Measurements from ENCODE around the gene INMT. TPM values are rescaled to one million over a fixed set of nuclear protein-coding genes. Genes with fewer than 3 reads are reported as not detected.

INMT gene
- total RNA-seq, 1 donor from 2014 or later = 5.6 TPM

DNA sequence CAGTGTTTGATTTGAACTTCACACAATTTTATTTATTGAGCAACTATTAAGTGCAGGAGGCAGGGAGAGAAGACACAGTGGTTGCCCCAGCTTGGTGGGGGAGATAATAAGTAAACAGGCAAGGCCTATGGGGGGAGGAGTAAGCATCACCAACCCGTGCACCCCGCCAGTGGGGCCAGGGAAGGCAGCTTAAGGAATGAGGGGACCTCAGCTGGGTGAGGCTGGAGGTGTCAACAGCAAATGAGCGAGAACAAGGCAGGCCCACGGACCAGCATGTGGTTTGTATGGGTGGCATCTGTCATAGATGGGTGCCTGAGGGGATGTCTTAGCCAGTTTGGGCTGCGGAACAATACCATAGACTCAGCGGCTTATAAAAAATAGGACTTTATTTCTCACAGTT, 45.6 kb upstream of the INMT start:
- Histone ChIP-seq H3K9me3 (no peaks in the 10 kb centered on the region), H3K4me3 (no peak overlapping the region), H3K36me3 (no peaks in the 10 kb centered on the region), H3K27ac (no peak overlapping the region), H3K27me3 (no peaks in the 10 kb centered on the region), H3K4me1 (no peaks in the 10 kb centered on the region)
- no peak for TF ChIP-seq POLR2A (IDR thresholded peaks at IDR 0.05)
- TF ChIP-seq, protein P1, sequence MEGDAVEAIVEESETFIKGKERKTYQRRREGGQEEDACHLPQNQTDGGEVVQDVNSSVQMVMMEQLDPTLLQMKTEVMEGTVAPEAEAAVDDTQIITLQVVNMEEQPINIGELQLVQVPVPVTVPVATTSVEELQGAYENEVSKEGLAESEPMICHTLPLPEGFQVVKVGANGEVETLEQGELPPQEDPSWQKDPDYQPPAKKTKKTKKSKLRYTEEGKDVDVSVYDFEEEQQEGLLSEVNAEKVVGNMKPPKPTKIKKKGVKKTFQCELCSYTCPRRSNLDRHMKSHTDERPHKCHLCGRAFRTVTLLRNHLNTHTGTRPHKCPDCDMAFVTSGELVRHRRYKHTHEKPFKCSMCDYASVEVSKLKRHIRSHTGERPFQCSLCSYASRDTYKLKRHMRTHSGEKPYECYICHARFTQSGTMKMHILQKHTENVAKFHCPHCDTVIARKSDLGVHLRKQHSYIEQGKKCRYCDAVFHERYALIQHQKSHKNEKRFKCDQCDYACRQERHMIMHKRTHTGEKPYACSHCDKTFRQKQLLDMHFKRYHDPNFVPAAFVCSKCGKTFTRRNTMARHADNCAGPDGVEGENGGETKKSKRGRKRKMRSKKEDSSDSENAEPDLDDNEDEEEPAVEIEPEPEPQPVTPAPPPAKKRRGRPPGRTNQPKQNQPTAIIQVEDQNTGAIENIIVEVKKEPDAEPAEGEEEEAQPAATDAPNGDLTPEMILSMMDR (IDR thresholded peaks at IDR 0.05) = no peak
- no peak for TF ChIP-seq POLR2AphosphoS5 (IDR thresholded peaks at IDR 0.05; ENCODE audit: insufficient read depth in 1 of 2, low read depth in 1 of 2)
- DNase-seq (ENCODE audit: extremely low spot score in 2 of 2) = no peak
- intact Hi-C loops (cut with DNase I) = no loop called here

DNA sequence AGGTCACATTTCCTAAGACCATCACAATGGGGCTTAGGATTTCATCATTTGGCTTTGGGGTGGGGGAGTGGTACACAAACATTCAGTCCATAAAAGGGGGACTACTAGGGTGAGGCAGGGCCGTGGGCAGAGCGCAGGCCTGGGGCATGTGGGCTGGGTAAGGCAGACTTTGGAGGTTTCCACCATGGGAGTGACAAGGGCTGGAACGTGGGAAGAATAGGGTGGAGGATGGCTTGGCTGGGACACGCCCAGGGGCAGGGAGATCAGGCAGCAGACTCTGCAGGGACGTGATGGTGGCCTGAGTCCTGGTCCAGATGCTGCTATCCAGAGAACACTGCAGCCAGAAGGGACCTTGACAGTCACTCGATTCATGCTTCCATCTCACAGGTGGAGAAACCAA, 45.0 kb upstream of the INMT start:
- TF ChIP-seq POLR2A (IDR thresholded peaks at IDR 0.05) (no peak), POLR2AphosphoS5 (IDR thresholded peaks at IDR 0.05; ENCODE audit: insufficient read depth in 1 of 2, low read depth in 1 of 2) (no peak)
- TF ChIP-seq, protein P1 (IDR thresholded peaks at IDR 0.05) = no peak
- no peaks in the 10 kb centered on the region for H3K9me3 ChIP-seq
- no peak for DNase-seq (ENCODE audit: extremely low spot score in 2 of 2)
- no peaks in the 10 kb centered on the region for H3K4me1 ChIP-seq
- H3K27me3 ChIP-seq = no peaks in the 10 kb centered on the region
- no peak overlapping the region for H3K27ac ChIP-seq
- no peaks in the 10 kb centered on the region for H3K36me3 ChIP-seq
- no peak overlapping the region for H3K4me3 ChIP-seq
- intact Hi-C loops (cut with DNase I) = no loop called here

DNA sequence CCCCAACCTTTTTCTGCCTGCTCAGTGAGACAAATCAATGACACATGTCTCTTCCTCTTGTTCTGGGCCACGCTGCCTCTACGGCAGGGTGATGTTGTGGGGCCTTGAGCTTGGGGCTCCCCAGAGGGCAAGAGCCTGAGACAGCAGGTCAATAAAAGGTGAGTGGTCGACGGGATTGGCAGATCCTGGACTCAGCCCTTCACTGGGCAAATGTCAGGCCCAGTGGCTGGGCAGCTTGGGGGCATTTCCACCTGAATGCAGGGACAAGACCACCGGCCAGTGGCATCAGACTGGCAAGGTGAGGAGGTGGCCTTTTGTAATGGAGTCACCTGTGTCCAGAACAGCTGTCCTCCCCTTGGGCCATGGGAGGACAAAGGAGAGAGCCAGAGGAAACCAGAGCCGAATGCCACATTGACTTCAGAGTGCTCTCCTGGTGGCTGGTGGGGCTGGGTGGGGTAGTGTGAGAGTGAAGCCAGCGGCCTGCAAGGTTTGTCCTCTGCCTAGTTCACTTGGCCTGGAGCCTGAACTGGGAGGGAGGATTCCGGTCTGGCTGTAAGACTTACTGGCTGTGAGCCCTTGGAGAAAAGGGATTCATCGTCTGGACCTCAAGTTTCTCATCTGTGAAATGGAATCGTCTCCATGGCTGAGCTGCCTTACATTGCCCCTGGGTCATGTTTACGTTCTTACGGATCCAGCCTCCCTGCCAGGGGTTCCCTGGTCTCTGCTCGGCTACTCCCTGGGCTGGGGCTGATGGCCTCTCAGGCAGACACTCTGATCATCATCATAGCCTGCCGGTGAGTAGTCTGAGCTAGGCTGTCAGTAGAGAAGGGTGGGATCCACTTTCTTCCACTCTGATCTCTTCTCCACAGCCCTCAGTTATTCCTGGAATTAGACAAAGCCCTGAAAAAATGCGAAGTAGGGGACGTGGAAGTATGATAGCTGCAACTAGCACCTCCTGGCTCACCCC, 44.3 kb upstream of the INMT start:
- Histone ChIP-seq H3K4me1 (no peaks in the 10 kb centered on the region), H3K9me3 (no peaks in the 10 kb centered on the region), H3K36me3 (no peaks in the 10 kb centered on the region), H3K27me3 (no peaks in the 10 kb centered on the region), H3K27ac (no peak overlapping the region), H3K4me3 (no peak overlapping the region)
- TF ChIP-seq, protein P1 (IDR thresholded peaks at IDR 0.05) = no peak
- DNase-seq (ENCODE audit: extremely low spot score in 2 of 2) = no peak
- intact Hi-C loops (cut with DNase I) = no loop called here

DNA sequence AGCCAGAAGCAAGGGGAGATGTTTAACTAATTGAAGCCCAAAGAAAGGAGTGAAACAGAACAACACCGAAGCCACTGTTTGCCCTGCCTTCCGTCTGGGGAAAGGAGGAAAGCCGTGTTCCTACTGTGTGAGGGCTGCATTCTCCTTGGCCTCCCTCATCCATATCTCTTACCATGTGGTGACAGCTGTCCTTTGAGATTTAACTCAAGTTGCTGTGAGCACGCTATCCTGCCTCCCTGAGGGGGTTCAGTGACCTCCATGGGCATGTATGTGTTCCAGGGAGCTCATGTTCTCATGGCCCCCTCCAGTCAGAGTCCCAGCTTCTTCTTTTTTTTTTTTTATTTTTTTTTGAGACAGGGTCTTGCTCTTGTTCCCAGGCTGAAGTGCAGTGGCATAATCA, 43.5 kb upstream of the INMT start:
- no peak for DNase-seq (ENCODE audit: extremely low spot score in 2 of 2)
- Histone ChIP-seq H3K9me3 (no peaks in the 10 kb centered on the region), H3K4me1 (no peaks in the 10 kb centered on the region), H3K36me3 (no peaks in the 10 kb centered on the region), H3K4me3 (no peak overlapping the region), H3K27ac (no peak overlapping the region), H3K27me3 (no peaks in the 10 kb centered on the region)
- TF ChIP-seq POLR2A (IDR thresholded peaks at IDR 0.05) = no peak
- no peak for TF ChIP-seq POLR2AphosphoS5 (IDR thresholded peaks at IDR 0.05; ENCODE audit: insufficient read depth in 1 of 2, low read depth in 1 of 2)
- TF ChIP-seq, protein P1 (IDR thresholded peaks at IDR 0.05) = no peak
- intact Hi-C loops (cut with DNase I) = no loop called here

DNA sequence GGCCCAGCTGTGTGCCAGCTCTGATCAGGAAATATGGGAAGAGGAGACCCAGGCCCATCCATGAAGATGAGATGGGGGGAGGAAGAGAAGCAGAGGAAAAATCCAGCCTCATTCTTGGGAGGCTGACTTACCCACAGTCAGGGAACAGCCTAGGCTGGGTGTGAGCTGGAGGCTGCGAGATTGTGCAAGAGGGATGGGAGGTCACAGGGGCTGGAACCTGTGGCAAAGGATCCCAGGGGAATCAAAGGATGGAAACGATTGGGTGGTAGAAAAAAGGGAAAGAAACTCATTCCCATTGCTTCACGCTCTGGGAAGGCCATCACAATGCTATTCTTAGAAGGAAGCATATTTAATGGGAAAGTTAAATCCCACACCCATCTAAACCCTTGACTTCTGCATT, 43.0 kb upstream of the INMT start:
- H3K4me3 ChIP-seq = no peak overlapping the region
- intact Hi-C loops (cut with DNase I) = no loop called here
- TF ChIP-seq POLR2AphosphoS5 (IDR thresholded peaks at IDR 0.05; ENCODE audit: insufficient read depth in 1 of 2, low read depth in 1 of 2) = peak in 1 of 2 donors; percentile 25
- TF ChIP-seq, protein P1 (IDR thresholded peaks at IDR 0.05) = no peak
- no peaks in the 10 kb centered on the region for H3K9me3 ChIP-seq
- H3K4me1 ChIP-seq = no peaks in the 10 kb centered on the region
- no peak for DNase-seq (ENCODE audit: extremely low spot score in 2 of 2)
- no peaks in the 10 kb centered on the region for H3K36me3 ChIP-seq
- no peak overlapping the region for H3K27ac ChIP-seq
- H3K27me3 ChIP-seq = no peaks in the 10 kb centered on the region
